Stimulated activated naive B cell treated with anti-CD40 and anti-IgM and Interleukin-4, amounts not matched to agents 10 μg/mL and 1 μg/mL and 100 μg/mL, for 72 hours (primary cell): ENCODE results near the gene HS6ST1.

Experiments
- ATAC-seq, 2 donors: fragments of 150-1000 bp; cut with Tn5 transposase; replicated peaks; 2 replicates each; pipeline ENCODE4 v1.10.0; 2021; ENCODE audit warnings: moderate library complexity in 1 of 2
- DNase-seq: peaks from one replicate; pipeline ENCODE4 v3.0.0; 2021
- H3K27ac Mint-ChIP-seq: one replicate; pipeline ENCODE4 v1.8.0; 2022; ENCODE audit warnings: mild to moderate bottlenecking, mixed read lengths
- H3K27me3 Mint-ChIP-seq, 2 donors: one replicate each; pipeline ENCODE4 v1.8.0; 2022; ENCODE audit warnings: mixed read lengths in 2 of 2
- H3K36me3 Mint-ChIP-seq, 2 donors: one replicate each; pipeline ENCODE4 v1.8.0; 2022; ENCODE audit warnings: mixed read lengths in 2 of 2, mild to moderate bottlenecking in 1 of 2
- H3K4me1 Mint-ChIP-seq, 2 donors: one replicate each; pipeline ENCODE4 v1.8.0; 2022; ENCODE audit warnings: mixed read lengths in 2 of 2, mild to moderate bottlenecking in 1 of 2
- H3K4me3 Mint-ChIP-seq, 2 donors: one replicate each; pipeline ENCODE4 v1.8.0; 2022; ENCODE audit warnings: mild to moderate bottlenecking in 2 of 2, mixed read lengths in 2 of 2, moderate library complexity in 1 of 2
- H3K9me3 Mint-ChIP-seq, 2 donors: one replicate each; pipeline ENCODE4 v1.8.0; 2022; ENCODE audit warnings: mixed read lengths in 2 of 2, mild to moderate bottlenecking in 1 of 2

The HS6ST1 gene

DNA sequence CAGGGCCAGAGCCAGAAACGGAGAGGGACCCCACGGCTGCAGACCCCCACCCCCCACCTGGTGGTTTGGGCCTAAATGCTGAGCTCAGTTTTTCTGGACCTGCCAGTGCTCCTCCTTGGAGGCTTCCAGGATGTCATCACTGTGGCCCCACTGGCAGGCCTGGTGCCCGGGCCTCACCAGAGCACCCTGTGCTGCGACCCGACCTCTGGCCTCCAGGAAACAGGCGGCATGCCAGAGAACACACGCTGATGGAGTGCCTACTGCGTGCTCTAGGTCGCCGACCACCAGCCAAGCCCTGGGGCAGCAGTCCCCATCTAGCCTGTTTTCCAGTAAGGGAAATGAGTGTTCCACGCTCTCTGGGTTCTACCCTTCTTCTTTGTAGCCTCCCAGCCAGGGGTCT lies 33.8 kb downstream of the HS6ST1 start:
- H3K36me3 Mint-ChIP-seq: peaks cover 5 to 6% of the 10 kb centered on the region in 2 donors
- no peak for ATAC-seq
- DNase-seq: no peak
- peaks cover 31 to 52% of the 10 kb centered on the region in 2 donors for H3K4me1 Mint-ChIP-seq
- no peak overlapping the region for H3K4me3 Mint-ChIP-seq
- no peaks in the 10 kb centered on the region for H3K9me3 Mint-ChIP-seq
- H3K27me3 Mint-ChIP-seq: no peaks in the 10 kb centered on the region
- H3K27ac Mint-ChIP-seq: no peak overlapping the region

DNA sequence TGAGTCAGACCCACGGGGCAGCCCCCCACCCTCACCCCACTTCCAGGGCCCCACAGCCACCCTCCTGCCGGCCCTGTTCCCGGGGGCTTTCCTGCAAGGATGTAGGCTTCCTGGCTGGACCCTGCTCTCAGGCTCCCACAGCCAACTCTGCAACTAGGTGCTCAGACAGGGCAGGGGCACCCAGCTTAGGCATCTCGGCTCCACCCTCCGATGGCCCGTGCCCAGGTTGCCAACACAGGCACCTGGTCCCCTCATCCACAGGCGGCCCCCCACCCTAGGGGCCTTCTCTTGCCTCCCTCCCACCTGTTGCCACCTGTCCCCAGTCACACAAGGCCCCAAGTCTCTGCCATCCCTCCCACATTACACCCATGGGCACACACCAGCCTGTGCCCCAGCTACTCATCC lies 34.6 kb downstream of the HS6ST1 start:
- no peak for ATAC-seq
- H3K9me3 Mint-ChIP-seq: no peaks in the 10 kb centered on the region
- no peaks in the 10 kb centered on the region for H3K27me3 Mint-ChIP-seq

DNA sequence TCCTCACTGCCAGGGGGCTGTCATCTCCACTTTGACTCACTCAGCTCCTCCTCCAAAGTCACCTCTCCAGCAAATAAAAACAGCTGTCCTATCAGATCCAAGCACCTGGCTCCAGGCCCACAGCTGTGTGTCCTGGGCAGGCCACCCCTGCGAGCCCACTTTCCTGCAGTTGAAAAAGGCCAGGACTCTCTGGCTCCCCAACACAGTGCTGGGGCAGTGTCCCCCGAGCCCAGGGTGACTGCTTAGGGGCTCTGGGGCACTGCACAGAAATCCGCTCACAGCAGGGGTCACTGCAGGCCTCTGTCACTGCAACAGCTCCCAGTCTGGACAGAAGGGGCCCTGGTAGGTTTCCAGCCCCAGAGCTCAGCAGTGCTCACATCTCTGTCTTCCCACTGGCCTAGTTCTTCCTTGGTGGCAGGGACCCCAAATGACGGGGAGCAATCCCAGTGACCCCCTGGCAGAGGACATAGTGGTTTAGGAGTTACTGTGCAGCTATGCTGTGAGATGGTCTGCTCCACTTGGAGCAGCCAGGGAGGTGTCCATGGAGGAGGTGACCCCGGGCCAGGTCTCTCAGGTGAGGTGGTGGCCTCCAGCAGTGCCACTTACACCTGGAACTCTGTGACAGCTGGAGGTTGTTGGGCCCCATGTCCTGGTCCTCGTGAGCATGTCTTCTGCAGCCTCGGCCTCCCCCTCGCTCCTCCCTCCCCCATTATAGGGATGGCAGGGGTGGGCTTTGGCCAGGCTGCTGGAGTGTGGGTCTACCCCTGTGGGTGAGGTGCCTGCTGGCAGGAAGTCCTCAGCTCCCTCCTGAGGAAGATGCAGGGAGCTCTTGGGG lies 35.5 kb downstream of the HS6ST1 start:
- Mint-ChIP-seq H3K27ac (no peak overlapping the region), H3K27me3 (no peaks in the 10 kb centered on the region), H3K36me3 (peaks cover 4 to 5% of the 10 kb centered on the region in 2 donors), H3K9me3 (no peaks in the 10 kb centered on the region), H3K4me3 (no peak overlapping the region), H3K4me1 (peaks cover 33 to 55% of the 10 kb centered on the region in 2 donors)
- ATAC-seq (no peak), DNase-seq (no peak)

More for the DNA sequence above, 34.6 kb downstream of the HS6ST1 start:
- peaks cover 0 to 5% of the 10 kb centered on the region in 2 donors for H3K36me3 Mint-ChIP-seq
- DNase-seq: no peak
- peaks cover 33 to 54% of the 10 kb centered on the region in 2 donors for H3K4me1 Mint-ChIP-seq
- no peak overlapping the region for H3K27ac Mint-ChIP-seq
- no peak overlapping the region for H3K4me3 Mint-ChIP-seq

DNA sequence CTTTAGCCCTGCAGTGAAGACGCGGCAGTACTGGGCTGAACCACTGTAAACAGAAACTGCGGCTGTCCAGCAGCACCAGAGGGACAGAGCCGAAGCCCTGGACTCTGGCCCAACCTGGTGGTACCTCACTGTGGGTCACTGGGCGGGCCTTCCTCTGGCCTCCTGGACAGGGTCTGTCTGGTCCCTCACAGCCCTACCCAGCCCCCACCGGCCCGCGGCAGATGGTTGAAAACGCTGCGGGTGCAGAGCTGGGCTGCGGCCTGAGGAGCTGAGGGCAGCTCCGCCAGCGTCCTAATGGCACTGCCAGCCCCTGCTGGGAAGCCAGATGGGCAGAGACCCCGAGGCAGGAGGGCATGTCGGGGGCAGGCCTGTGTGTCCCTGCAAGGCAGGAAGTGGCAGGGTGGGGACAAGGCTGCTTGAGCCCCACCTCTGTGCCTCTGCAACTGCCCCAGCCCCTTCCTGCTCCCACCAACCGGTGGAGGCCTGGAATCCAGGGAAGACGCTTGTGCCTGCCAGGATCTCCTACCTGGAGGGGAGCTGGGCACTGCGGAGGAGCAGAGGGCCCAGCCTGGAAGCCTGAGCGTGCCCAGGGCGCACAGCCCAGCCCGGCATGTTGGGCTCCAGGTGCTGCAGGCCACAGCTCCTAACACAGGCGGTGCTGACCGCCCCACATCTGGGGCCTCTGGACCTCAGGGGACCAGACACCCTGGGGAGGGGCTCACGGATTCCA lies 36.3 kb downstream of the HS6ST1 start:
- H3K27ac Mint-ChIP-seq: peak overlapping the region; percentile 42
- no peak overlapping the region for H3K4me3 Mint-ChIP-seq
- no peaks in the 10 kb centered on the region for H3K27me3 Mint-ChIP-seq
- ATAC-seq: no peak
- H3K36me3 Mint-ChIP-seq: peaks cover 5% of the 10 kb centered on the region in 2 donors
- H3K9me3 Mint-ChIP-seq: no peaks in the 10 kb centered on the region
- peaks cover 33 to 55% of the 10 kb centered on the region in 2 donors for H3K4me1 Mint-ChIP-seq
- DNase-seq: no peak

DNA sequence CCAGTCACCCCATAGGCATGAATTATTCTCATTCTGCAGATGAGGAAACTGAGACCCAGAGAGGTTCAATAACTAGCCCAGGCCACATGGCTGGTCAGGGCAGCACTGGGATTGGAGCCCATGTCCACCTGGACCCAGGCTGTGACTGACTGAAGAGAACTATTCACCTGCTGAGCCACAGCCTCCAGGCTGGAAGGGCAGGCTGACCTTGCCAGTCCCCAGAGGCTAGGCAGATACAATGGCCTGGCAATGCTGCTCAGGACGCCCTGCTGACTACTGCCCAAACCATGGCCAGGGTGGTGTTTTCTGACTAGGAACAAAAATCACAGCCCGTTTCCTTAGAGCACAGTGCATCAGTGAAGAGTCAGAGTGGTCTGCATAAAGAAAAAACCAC lies 36.8 kb downstream of the HS6ST1 start:
- Mint-ChIP-seq H3K4me1 (peaks cover 33 to 55% of the 10 kb centered on the region in 2 donors), H3K27me3 (no peaks in the 10 kb centered on the region), H3K9me3 (no peaks in the 10 kb centered on the region), H3K27ac (no peak overlapping the region), H3K36me3 (peaks cover 5% of the 10 kb centered on the region in 2 donors), H3K4me3 (no peak overlapping the region)
- no peak for ATAC-seq
- no peak for DNase-seq

DNA sequence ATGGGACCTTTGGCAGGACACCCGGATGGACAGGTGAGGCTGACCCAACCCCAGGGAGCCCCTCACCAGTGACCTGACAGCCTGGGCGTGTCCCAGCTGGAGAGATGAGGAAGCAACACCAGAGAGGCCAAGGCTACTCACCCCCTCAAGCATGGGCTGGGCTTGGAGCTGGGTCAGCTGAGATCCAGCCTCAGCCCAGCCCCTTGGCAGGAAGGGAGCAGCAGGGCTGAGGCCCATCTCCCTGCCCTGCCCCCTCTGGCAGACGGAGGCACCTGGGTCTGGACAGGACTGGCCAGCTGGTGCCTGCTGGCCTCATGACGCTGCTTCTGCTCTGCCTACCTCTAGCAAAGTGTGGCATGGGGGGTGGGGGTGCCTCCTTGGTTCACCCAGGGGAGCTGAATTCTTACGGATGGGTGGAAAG lies 37.8 kb downstream of the HS6ST1 start:
- Mint-ChIP-seq H3K27ac (peak overlapping the region; percentile 82), H3K27me3 (no peaks in the 10 kb centered on the region)

DNA sequence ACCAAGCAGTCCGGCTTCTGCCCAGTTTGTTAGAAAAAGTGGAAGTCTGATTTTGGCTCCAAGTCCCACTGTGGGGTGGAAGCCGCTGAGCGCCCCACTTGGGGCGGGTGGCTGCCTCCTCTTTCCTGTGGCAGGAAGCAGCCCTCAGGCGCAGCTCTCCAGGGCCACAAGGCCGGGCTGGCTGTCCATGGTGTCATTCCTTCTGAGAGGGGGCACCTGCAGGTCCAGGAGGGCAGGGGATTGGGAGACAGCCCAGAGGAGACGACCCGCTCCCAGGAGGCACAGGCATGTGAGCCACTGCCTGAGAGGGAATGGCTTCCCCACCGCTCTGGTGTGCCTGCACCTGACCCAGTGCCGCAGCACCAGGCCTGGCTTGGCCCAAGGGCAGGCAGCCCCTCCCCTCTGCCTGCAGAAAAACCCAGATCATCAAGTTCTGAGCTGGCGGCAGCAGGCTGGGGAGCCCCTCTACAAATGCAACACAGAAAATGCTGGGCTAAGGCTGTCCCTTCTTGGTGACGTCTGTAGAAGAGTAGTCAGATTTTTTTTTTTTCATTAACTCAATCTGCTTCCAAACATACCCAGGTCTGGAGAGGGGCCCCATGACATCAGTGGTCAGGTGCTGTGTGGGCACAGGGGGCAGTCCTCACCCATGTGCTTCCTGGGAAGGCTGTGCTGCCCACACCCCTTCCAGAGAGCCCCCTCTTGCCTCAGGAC lies 38.4 kb downstream of the HS6ST1 start:
- ATAC-seq: peak; percentile 80 to 86
- Mint-ChIP-seq H3K27me3 (no peaks in the 10 kb centered on the region), H3K36me3 (peaks cover 10 to 20% of the 10 kb centered on the region in 2 donors), H3K27ac (peak overlapping the region; percentile 82), H3K4me3 (peak overlapping the region; percentile 52 to 60), H3K4me1 (peaks cover 33 to 55% of the 10 kb centered on the region in 2 donors), H3K9me3 (peaks cover 0 to 2% of the 10 kb centered on the region in 2 donors)
- DNase-seq: peak; percentile 39

More for the DNA sequence above, 37.8 kb downstream of the HS6ST1 start:
- peaks cover 33 to 55% of the 10 kb centered on the region in 2 donors for H3K4me1 Mint-ChIP-seq
- H3K4me3 Mint-ChIP-seq: peak overlapping the region; percentile 39 to 45
- H3K36me3 Mint-ChIP-seq: peaks cover 5 to 14% of the 10 kb centered on the region in 2 donors
- ATAC-seq (peak; percentile 50 to 60), DNase-seq (no peak)
- no peaks in the 10 kb centered on the region for H3K9me3 Mint-ChIP-seq

DNA sequence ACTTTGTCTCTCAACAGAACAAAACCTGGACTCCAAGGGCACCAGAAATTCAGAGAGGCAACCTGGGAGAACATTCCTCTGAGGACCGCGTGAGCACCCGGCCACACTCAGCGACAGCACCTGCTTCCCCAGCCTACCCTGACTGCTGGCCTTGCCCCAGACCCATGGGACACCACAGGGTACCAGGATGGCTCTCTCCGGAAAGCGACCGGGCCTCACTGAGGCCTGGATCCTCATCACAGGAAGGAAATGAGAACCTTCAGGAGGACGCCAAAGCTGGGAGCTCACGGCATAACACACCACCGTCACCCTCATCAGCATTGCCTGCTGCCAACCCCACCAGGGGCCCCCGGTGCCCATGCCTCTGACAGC lies 38.9 kb downstream of the HS6ST1 start:
- peak in 1 of 2 donors; percentile 13 for ATAC-seq
- peak overlapping the region; percentile 52 to 60 for H3K4me3 Mint-ChIP-seq

DNA sequence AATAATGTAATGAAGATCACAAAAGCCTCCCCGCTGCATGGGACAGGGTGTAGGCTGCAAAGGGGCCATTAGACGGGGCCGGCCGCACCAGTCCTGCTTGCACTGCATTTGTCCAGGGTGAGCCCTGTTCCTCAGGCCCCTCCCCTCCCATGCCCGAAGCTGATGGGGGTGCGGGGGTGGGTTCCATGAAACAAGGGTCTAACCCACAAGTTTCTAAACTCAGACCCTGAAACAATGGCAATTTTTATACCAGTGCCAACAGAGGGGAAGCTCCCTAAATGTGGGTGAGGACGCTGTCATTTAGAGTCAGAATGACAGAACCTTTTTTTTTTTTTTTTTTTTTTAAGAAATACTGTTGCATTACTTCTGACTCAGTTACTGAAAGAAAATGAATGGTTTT lies 39.7 kb downstream of the HS6ST1 start:
- Mint-ChIP-seq H3K4me1 (peaks cover 33 to 49% of the 10 kb centered on the region in 2 donors), H3K36me3 (peaks cover 21 to 33% of the 10 kb centered on the region in 2 donors), H3K27me3 (no peaks in the 10 kb centered on the region), H3K27ac (no peak overlapping the region), H3K9me3 (peaks cover 5 to 7% of the 10 kb centered on the region in 2 donors), H3K4me3 (no peak overlapping the region)
- ATAC-seq (no peak), DNase-seq (no peak)

More for the DNA sequence above, 38.9 kb downstream of the HS6ST1 start:
- H3K27ac Mint-ChIP-seq: peak overlapping the region; percentile 82
- no peak for DNase-seq
- peaks cover 2 to 4% of the 10 kb centered on the region in 2 donors for H3K9me3 Mint-ChIP-seq
- H3K27me3 Mint-ChIP-seq: no peaks in the 10 kb centered on the region
- peaks cover 33 to 55% of the 10 kb centered on the region in 2 donors for H3K4me1 Mint-ChIP-seq
- H3K36me3 Mint-ChIP-seq: peaks cover 14 to 26% of the 10 kb centered on the region in 2 donors

DNA sequence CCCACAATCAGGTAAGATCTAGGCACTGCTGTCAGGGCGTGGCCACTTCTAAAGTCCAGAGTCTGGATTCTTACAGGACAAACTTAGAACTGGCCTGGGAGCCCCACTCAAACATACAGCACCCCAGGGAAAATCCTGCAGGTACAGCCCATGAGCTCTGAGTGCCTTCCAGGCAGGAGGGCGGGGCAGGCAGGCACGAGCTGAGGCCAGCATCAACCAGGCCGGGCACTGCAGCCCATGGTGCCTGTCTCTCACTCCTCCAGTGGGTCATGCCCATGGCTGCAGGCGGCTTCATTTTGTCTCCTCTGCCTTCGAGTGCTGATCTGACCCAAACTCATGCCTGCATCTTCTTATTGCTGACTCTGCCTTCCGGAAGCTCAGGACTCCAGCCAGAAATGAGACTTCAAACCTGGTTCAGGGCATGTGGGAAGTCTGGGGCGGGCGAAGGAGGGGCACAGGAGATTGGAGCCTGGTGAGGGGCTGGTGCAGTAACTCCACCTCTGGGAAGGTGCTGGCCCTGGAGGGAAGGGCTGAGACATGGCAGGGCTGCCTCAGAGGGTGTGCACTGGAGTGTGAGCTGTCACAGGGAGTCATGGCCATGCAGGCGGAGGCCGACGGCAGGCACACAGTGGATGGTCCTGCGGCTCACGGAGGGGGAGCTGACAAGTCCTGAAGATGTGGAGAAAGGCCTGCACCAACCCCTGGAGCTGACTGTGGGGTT lies 40.5 kb downstream of the HS6ST1 start:
- ATAC-seq: no peak
- H3K27me3 Mint-ChIP-seq: no peaks in the 10 kb centered on the region
- no peak for DNase-seq
- H3K36me3 Mint-ChIP-seq: peaks cover 27 to 39% of the 10 kb centered on the region in 2 donors
- peaks cover 31 to 41% of the 10 kb centered on the region in 2 donors for H3K4me1 Mint-ChIP-seq
- peaks cover 8 to 9% of the 10 kb centered on the region in 2 donors for H3K9me3 Mint-ChIP-seq
- H3K4me3 Mint-ChIP-seq: no peak overlapping the region
- no peak overlapping the region for H3K27ac Mint-ChIP-seq

DNA sequence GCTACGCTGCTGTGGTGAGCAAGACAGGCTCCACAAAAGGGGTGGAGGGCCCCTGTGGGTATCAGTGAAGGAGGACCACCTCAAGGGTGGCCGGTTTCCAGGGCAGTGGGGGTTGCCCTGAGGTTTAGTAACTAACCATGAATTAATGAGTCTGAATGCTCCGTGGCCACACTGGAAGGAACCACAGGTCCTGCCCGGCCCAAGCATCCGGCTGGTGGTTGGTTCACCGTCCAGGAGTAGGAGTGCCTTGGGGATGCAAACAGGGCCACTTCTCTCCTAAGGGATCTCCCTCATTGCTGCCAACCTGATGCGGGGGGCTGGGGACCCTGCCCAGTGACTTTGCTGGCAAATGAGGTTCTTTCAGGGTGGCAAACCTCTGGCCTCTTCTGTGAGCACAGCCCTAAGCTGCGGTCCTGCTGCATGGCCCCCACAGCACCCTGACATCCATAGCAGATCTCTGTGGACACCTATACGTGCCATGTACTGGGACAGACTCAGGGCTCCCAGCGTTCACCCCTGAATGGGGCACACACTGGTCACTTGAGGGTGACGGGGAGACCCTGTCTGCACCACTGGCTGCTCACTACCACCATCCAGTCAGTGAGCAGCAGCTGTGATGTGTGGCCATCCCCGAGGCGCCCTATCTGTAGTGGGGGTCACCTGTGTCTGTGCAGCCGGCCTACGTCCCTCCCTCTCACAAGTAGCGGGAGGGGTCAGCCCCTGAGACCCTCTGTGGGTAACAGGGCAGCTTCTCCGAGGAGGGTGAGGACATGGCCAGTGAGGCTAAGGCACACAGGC lies 41.6 kb downstream of the HS6ST1 start:
- Mint-ChIP-seq H3K4me1 (peaks cover 27 to 32% of the 10 kb centered on the region in 2 donors), H3K36me3 (peaks cover 25 to 39% of the 10 kb centered on the region in 2 donors), H3K27ac (no peak overlapping the region), H3K9me3 (peaks cover 8 to 9% of the 10 kb centered on the region in 2 donors), H3K27me3 (no peaks in the 10 kb centered on the region), H3K4me3 (no peak overlapping the region)
- ATAC-seq (no peak), DNase-seq (no peak)

DNA sequence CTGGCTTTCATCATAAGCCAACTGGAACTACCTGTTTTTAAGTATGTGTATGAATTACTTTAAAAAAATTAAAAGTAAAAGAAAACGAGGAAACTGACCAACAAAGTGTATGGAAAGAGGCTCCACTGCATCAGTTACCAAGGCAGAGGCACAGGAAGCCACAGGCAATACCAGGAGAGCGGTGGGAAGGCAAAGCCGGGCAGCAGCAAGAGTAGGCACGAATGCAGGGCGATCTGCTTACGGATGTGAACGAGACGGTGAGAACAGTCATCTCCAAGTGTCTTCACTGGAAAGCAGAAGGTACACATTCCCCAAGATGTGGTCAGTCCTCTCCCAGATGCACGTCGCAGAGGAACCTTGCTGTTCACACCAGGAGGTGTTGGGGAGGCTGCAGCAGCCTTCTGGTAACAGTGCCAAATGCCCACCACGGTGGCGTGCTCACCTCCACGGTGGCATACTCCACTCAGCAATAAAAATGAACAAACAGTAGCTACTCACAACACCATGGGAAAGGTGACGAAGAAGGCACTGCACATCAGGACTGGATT lies 43.1 kb downstream of the HS6ST1 start:
- Mint-ChIP-seq H3K9me3 (peaks cover 8 to 9% of the 10 kb centered on the region in 2 donors), H3K27me3 (no peaks in the 10 kb centered on the region), H3K27ac (no peak overlapping the region), H3K36me3 (peaks cover 25 to 42% of the 10 kb centered on the region in 2 donors), H3K4me3 (no peak overlapping the region), H3K4me1 (peaks cover 13 to 21% of the 10 kb centered on the region in 2 donors)
- DNase-seq (no peak), ATAC-seq (no peak)

DNA sequence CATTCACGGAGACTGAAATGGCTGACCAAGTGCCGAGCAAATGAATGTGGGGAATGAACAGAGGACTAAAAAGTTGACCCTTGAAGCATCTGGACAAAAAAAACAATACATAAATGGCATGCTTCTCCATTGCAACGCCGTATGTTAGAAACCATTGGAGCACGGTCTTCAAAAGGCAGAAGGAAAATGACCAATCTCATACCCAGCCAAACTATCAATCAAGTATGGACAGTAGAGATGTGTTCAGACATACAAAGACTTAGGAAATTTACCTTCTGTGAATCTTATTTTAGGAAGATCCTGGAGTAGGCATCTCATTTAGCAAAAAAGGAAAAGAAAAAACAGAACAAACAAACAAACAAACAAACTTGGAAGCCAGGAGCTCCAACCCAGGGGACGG lies 44.5 kb downstream of the HS6ST1 start:
- ATAC-seq (no peak), DNase-seq (no peak)
- Mint-ChIP-seq H3K27ac (no peak overlapping the region), H3K9me3 (peaks cover 8 to 9% of the 10 kb centered on the region in 2 donors), H3K4me1 (peaks cover 3 to 8% of the 10 kb centered on the region in 2 donors), H3K27me3 (no peaks in the 10 kb centered on the region), H3K36me3 (peaks cover 26 to 42% of the 10 kb centered on the region in 2 donors), H3K4me3 (no peak overlapping the region)
